Measurements from ENCODE around the gene PRDM8.
A peak's percentile ranks its signal among the peaks of the same experiment; 100 is the strongest.

PRDM8 gene

GRCh38 chr4:80201252-80202151, 4.2 kb downstream of the PRDM8 start:
- peak; percentile 44 for DNase-seq (ENCODE audit: low spot score)
- H3K27me3 Mint-ChIP-seq (ENCODE audit: low read depth) = peaks cover 64% of the 10 kb centered on the region
- H3K27ac Mint-ChIP-seq = no peak overlapping the region
- peaks cover 22% of the 10 kb centered on the region for H3K4me1 Mint-ChIP-seq (ENCODE audit: low read depth)
- peak overlapping the region; percentile 70 for H3K4me3 Mint-ChIP-seq
- no peaks in the 10 kb centered on the region for H3K9me3 Mint-ChIP-seq
- peaks cover 23% of the 10 kb centered on the region for H3K36me3 Mint-ChIP-seq (ENCODE audit: low read depth)

GRCh38 chr4:80202190-80202711, 4.9 kb downstream of the PRDM8 start:
- Mint-ChIP-seq H3K4me1 (ENCODE audit: low read depth) (peaks cover 22% of the 10 kb centered on the region), H3K36me3 (ENCODE audit: low read depth) (peaks cover 23% of the 10 kb centered on the region), H3K9me3 (no peaks in the 10 kb centered on the region), H3K27ac (peak overlapping the region; percentile 75), H3K27me3 (ENCODE audit: low read depth) (peaks cover 58% of the 10 kb centered on the region), H3K4me3 (peak overlapping the region; percentile 70)
- DNase-seq (ENCODE audit: low spot score) = peak; percentile 75

- DNase-seq (ENCODE audit: low spot score) = no peak
- H3K27me3 Mint-ChIP-seq (ENCODE audit: low read depth) = peaks cover 55% of the 10 kb centered on the region
- peaks cover 17% of the 10 kb centered on the region for H3K4me1 Mint-ChIP-seq (ENCODE audit: low read depth)
- peak overlapping the region; percentile 82 for H3K27ac Mint-ChIP-seq
- peak overlapping the region; percentile 85 for H3K4me3 Mint-ChIP-seq
- no peaks in the 10 kb centered on the region for H3K9me3 Mint-ChIP-seq
- H3K36me3 Mint-ChIP-seq (ENCODE audit: low read depth) = peaks cover 19% of the 10 kb centered on the region
Observed at GRCh38 chr4:80202741-80203553, 5.6 kb downstream of the PRDM8 start.

- Mint-ChIP-seq H3K4me1 (ENCODE audit: low read depth) (peaks cover 15% of the 10 kb centered on the region), H3K9me3 (no peaks in the 10 kb centered on the region), H3K36me3 (ENCODE audit: low read depth) (peaks cover 15% of the 10 kb centered on the region), H3K27ac (no peak overlapping the region), H3K4me3 (no peak overlapping the region), H3K27me3 (ENCODE audit: low read depth) (peaks cover 48% of the 10 kb centered on the region)
- DNase-seq (ENCODE audit: low spot score) = no peak
Observed at GRCh38 chr4:80204433-80205011, 7.2 kb downstream of the PRDM8 start.

- H3K27ac Mint-ChIP-seq = no peak overlapping the region
- H3K4me1 Mint-ChIP-seq (ENCODE audit: low read depth) = peaks cover 13% of the 10 kb centered on the region
- no peak overlapping the region for H3K4me3 Mint-ChIP-seq
Observed at GRCh38 chr4:80206111-80206510, 8.8 kb downstream of the PRDM8 start.

GRCh38 chr4:80206521-80207171, 9.3 kb downstream of the PRDM8 start:
- Mint-ChIP-seq H3K4me3 (no peak overlapping the region), H3K9me3 (no peaks in the 10 kb centered on the region), H3K27me3 (ENCODE audit: low read depth) (peaks cover 43% of the 10 kb centered on the region), H3K4me1 (ENCODE audit: low read depth) (peaks cover 8% of the 10 kb centered on the region), H3K36me3 (ENCODE audit: low read depth) (peaks cover 7% of the 10 kb centered on the region), H3K27ac (no peak overlapping the region)
- DNase-seq (ENCODE audit: low spot score) = no peak

More at GRCh38 chr4:80206111-80206510, 8.8 kb downstream of the PRDM8 start:
- no peaks in the 10 kb centered on the region for H3K9me3 Mint-ChIP-seq
- peaks cover 45% of the 10 kb centered on the region for H3K27me3 Mint-ChIP-seq (ENCODE audit: low read depth)
- peaks cover 12% of the 10 kb centered on the region for H3K36me3 Mint-ChIP-seq (ENCODE audit: low read depth)
- DNase-seq (ENCODE audit: low spot score) = no peak

GRCh38 chr4:80207172-80207583, 9.9 kb downstream of the PRDM8 start:
- Mint-ChIP-seq H3K27ac (no peak overlapping the region), H3K27me3 (ENCODE audit: low read depth) (peaks cover 45% of the 10 kb centered on the region), H3K4me3 (no peak overlapping the region), H3K4me1 (ENCODE audit: low read depth) (peaks cover 5% of the 10 kb centered on the region), H3K9me3 (no peaks in the 10 kb centered on the region), H3K36me3 (ENCODE audit: low read depth) (peaks cover 6% of the 10 kb centered on the region)
- no peak for DNase-seq (ENCODE audit: low spot score)

- Mint-ChIP-seq H3K27ac (no peak overlapping the region), H3K36me3 (ENCODE audit: low read depth) (peaks cover 6% of the 10 kb centered on the region), H3K4me1 (ENCODE audit: low read depth) (peaks cover 5% of the 10 kb centered on the region), H3K9me3 (no peaks in the 10 kb centered on the region), H3K4me3 (no peak overlapping the region), H3K27me3 (ENCODE audit: low read depth) (peaks cover 48% of the 10 kb centered on the region)
- no peak for DNase-seq (ENCODE audit: low spot score)
Observed at GRCh38 chr4:80207664-80208063, 10.4 kb downstream of the PRDM8 start.

GRCh38 chr4:80208610-80209339, 11.5 kb downstream of the PRDM8 start:
- no peaks in the 10 kb centered on the region for H3K9me3 Mint-ChIP-seq
- H3K27me3 Mint-ChIP-seq (ENCODE audit: low read depth) = peaks cover 50% of the 10 kb centered on the region
- no peak overlapping the region for H3K27ac Mint-ChIP-seq
- H3K4me1 Mint-ChIP-seq (ENCODE audit: low read depth) = no peaks in the 10 kb centered on the region
- no peak overlapping the region for H3K4me3 Mint-ChIP-seq
- H3K36me3 Mint-ChIP-seq (ENCODE audit: low read depth) = no peaks in the 10 kb centered on the region
- DNase-seq (ENCODE audit: low spot score) = no peak

GRCh38 chr4:80209340-80209701, 12.0 kb downstream of the PRDM8 start:
- H3K27me3 Mint-ChIP-seq (ENCODE audit: low read depth) = peaks cover 50% of the 10 kb centered on the region
- H3K27ac Mint-ChIP-seq = no peak overlapping the region
- no peaks in the 10 kb centered on the region for H3K4me1 Mint-ChIP-seq (ENCODE audit: low read depth)
- DNase-seq (ENCODE audit: low spot score) = no peak
- H3K4me3 Mint-ChIP-seq = no peak overlapping the region
- no peaks in the 10 kb centered on the region for H3K9me3 Mint-ChIP-seq
- H3K36me3 Mint-ChIP-seq (ENCODE audit: low read depth) = no peaks in the 10 kb centered on the region

GRCh38 chr4:80210549-80210948, 13.2 kb downstream of the PRDM8 start:
- Mint-ChIP-seq H3K4me1 (ENCODE audit: low read depth) (peaks cover 2% of the 10 kb centered on the region), H3K36me3 (ENCODE audit: low read depth) (no peaks in the 10 kb centered on the region)
- no peak for DNase-seq (ENCODE audit: low spot score)

GRCh38 chr4:80213117-80213815, 16.0 kb downstream of the PRDM8 start:
- DNase-seq (ENCODE audit: low spot score) = no peak
- Mint-ChIP-seq H3K27me3 (ENCODE audit: low read depth) (peaks cover 45% of the 10 kb centered on the region), H3K4me3 (no peak overlapping the region), H3K27ac (no peak overlapping the region), H3K36me3 (ENCODE audit: low read depth) (no peaks in the 10 kb centered on the region), H3K9me3 (no peaks in the 10 kb centered on the region), H3K4me1 (ENCODE audit: low read depth) (peaks cover 2% of the 10 kb centered on the region)

More at GRCh38 chr4:80210549-80210948, 13.2 kb downstream of the PRDM8 start:
- H3K27ac Mint-ChIP-seq = no peak overlapping the region
- no peaks in the 10 kb centered on the region for H3K9me3 Mint-ChIP-seq
- no peak overlapping the region for H3K4me3 Mint-ChIP-seq
- H3K27me3 Mint-ChIP-seq (ENCODE audit: low read depth) = peaks cover 45% of the 10 kb centered on the region
